Stimulated activated naive CD8-positive, alpha-beta T cell treated with anti-CD3 and anti-CD28 coated beads, Interleukin-15, Interleukin-2, amounts not matched to agents 100 ng/mL and 50 ng/mL, for 24 hours (primary cell): Measurements from ENCODE around the gene LUC7L.
"Not testable (repeated sequence)": the region's sequence is repeated elsewhere in the genome, so short reads cannot be mapped to it uniquely, and the experiment has no call there.

ENCODE experiments used
- H3K27ac Mint-ChIP-seq: one replicate; pipeline ENCODE4 v1.8.0; 2021; ENCODE audit warnings: mild to moderate bottlenecking, mixed read lengths
- H3K27me3 Mint-ChIP-seq: one replicate; pipeline ENCODE4 v1.8.0; 2021; ENCODE audit warnings: mixed read lengths
- H3K36me3 Mint-ChIP-seq: one replicate; pipeline ENCODE4 v1.8.0; 2021; ENCODE audit warnings: low read depth, mixed read lengths
- H3K4me1 Mint-ChIP-seq: one replicate; pipeline ENCODE4 v1.8.0; 2021; ENCODE audit warnings: low read depth, mixed read lengths
- H3K4me3 Mint-ChIP-seq: one replicate; pipeline ENCODE4 v1.8.0; 2021; ENCODE audit warnings: mild to moderate bottlenecking, mixed read lengths
- H3K9me3 Mint-ChIP-seq: one replicate; pipeline ENCODE4 v1.8.0; 2021; ENCODE audit warnings: mixed read lengths

The LUC7L gene

DNA sequence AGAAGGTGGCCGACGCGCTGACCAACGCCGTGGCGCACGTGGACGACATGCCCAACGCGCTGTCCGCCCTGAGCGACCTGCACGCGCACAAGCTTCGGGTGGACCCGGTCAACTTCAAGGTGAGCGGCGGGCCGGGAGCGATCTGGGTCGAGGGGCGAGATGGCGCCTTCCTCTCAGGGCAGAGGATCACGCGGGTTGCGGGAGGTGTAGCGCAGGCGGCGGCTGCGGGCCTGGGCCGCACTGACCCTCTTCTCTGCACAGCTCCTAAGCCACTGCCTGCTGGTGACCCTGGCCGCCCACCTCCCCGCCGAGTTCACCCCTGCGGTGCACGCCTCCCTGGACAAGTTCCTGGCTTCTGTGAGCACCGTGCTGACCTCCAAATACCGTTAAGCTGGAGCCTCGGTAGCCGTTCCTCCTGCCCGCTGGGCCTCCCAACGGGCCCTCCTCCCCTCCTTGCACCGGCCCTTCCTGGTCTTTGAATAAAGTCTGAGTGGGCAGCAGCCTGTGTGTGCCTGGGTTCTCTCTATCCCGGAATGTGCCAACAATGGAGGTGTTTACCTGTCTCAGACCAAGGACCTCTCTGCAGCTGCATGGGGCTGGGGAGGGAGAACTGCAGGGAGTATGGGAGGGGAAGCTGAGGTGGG is 55.9 kb downstream of the LUC7L start:
- H3K27me3 Mint-ChIP-seq, result peaks cover 61% of the 10 kb centered on the region
- H3K4me3 Mint-ChIP-seq, H3K9me3 Mint-ChIP-seq, H3K36me3 Mint-ChIP-seq, H3K27ac Mint-ChIP-seq: not testable (repeated sequence)
- peaks cover 17% of the 10 kb centered on the region for H3K4me1 Mint-ChIP-seq

DNA sequence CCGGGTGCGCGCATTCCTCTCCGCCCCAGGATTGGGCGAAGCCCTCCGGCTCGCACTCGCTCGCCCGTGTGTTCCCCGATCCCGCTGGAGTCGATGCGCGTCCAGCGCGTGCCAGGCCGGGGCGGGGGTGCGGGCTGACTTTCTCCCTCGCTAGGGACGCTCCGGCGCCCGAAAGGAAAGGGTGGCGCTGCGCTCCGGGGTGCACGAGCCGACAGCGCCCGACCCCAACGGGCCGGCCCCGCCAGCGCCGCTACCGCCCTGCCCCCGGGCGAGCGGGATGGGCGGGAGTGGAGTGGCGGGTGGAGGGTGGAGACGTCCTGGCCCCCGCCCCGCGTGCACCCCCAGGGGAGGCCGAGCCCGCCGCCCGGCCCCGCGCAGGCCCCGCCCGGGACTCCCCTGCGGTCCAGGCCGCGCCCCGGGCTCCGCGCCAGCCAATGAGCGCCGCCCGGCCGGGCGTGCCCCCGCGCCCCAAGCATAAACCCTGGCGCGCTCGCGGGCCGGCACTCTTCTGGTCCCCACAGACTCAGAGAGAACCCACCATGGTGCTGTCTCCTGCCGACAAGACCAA is 56.8 kb downstream of the LUC7L start, which contains the start of gene HBA2:
Gene HBA2 (plus strand): TSS at position 503 of the 568 bp plus-strand sequence. CDS start 37 bp downstream, at position 540.
- H3K4me1 Mint-ChIP-seq, result peaks cover 12% of the 10 kb centered on the region
- H3K27ac Mint-ChIP-seq, H3K36me3 Mint-ChIP-seq, H3K9me3 Mint-ChIP-seq, H3K4me3 Mint-ChIP-seq: not testable (repeated sequence)
- peaks cover 59% of the 10 kb centered on the region for H3K27me3 Mint-ChIP-seq

DNA sequence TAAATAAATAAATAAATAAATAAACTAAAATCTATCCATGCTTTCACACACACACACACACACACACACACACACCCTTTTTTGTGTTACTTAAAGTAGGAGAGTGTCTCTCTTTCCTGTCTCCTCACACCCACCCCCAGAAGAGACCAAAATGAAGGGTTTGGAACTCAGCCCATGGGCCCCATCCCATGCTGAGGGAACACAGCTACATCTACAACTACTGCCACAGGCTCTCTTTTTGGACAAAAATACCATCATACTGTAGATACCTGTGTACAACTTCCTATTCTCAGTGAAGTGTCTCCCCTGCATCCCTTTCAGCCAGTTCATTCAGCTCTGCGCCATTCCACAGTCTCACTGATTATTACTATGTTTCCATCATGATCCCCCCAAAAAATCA is 58.5 kb downstream of the LUC7L start:
- no peaks in the 10 kb centered on the region for H3K9me3 Mint-ChIP-seq
- H3K4me1 Mint-ChIP-seq, result peaks cover 22% of the 10 kb centered on the region
- peaks cover 68% of the 10 kb centered on the region for H3K27me3 Mint-ChIP-seq
- H3K27ac Mint-ChIP-seq, result no peak overlapping the region
- no peaks in the 10 kb centered on the region for H3K36me3 Mint-ChIP-seq
- no peak overlapping the region for H3K4me3 Mint-ChIP-seq

DNA sequence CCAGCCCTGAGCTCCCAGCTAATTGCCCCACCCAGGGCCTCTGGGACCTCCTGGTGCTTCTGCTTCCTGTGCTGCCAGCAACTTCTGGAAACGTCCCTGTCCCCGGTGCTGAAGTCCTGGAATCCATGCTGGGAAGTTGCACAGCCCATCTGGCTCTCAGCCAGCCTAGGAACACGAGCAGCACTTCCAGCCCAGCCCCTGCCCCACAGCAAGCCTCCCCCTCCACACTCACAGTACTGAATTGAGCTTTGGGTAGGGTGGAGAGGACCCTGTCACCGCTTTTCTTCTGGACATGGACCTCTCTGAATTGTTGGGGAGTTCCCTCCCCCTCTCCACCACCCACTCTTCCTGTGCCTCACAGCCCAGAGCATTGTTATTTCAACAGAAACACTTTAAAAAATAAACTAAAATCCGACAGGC is 59.2 kb downstream of the LUC7L start:
- H3K27me3 Mint-ChIP-seq, result peaks cover 68% of the 10 kb centered on the region
- not testable (repeated sequence) for H3K27ac Mint-ChIP-seq, H3K9me3 Mint-ChIP-seq, H3K4me3 Mint-ChIP-seq, H3K36me3 Mint-ChIP-seq
- peaks cover 22% of the 10 kb centered on the region for H3K4me1 Mint-ChIP-seq

DNA sequence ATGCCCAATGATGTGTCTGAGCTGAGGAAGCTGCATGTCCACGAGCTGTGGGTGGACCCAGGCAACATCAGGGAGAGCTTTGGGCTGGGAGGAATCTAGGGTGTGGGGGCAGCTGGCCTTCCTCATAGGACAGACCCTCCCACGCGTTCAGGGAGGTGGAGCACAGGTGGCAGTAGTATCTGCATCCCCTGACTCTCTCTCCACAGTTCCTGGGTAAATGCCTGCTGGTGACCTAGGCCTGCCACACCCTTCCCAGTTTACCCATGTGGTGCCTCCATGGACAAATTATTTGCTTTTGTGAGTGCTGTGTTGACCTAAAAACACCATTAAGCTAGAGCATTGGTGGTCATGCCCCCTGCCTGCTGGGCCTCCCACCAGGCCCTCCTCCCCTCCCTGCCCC is 60.2 kb downstream of the LUC7L start:
- Mint-ChIP-seq H3K9me3 (no peaks in the 10 kb centered on the region), H3K27ac (no peak overlapping the region), H3K4me3 (no peak overlapping the region), H3K4me1 (peaks cover 19% of the 10 kb centered on the region), H3K27me3 (peaks cover 59% of the 10 kb centered on the region), H3K36me3 (no peaks in the 10 kb centered on the region)

- no peak overlapping the region for H3K4me3 Mint-ChIP-seq
- H3K27me3 Mint-ChIP-seq, result peaks cover 53% of the 10 kb centered on the region
- no peak overlapping the region for H3K27ac Mint-ChIP-seq
- peaks cover 17% of the 10 kb centered on the region for H3K4me1 Mint-ChIP-seq
- no peaks in the 10 kb centered on the region for H3K36me3 Mint-ChIP-seq
- no peaks in the 10 kb centered on the region for H3K9me3 Mint-ChIP-seq
These were observed 60.8 kb downstream of the LUC7L start for GRCh38 chr16:168424-168823.

DNA sequence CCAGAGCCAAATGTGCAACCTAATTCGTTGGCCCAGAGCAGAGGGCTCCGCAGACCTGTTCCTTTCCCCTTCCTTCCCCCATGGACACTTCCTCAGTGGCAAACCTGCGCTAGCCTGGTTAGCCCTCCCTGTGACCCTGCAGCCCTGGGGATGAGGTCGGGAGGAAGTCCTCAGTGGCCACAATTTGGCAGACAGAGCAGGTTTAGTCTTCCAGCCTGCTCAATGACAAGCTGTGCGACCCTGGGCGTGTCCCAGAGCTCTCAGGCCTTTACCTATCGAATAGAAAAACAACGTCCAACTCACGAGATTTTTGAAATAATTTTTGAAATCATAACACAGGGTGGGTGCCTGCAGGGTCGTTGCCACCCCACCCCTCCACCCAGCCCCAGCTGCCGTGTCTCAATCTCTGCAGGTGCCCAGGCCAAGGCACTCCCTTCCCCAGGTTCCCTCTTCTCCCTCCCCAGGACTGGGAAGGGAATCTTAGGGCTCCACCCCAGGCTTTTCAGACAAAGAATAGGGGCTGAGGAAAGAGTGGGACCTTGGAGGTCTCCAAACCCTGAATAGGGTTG is 62.0 kb downstream of the LUC7L start:
- H3K36me3 Mint-ChIP-seq, result no peaks in the 10 kb centered on the region
- H3K27me3 Mint-ChIP-seq, result peaks cover 55% of the 10 kb centered on the region
- no peaks in the 10 kb centered on the region for H3K9me3 Mint-ChIP-seq
- no peak overlapping the region for H3K4me3 Mint-ChIP-seq
- no peak overlapping the region for H3K27ac Mint-ChIP-seq
- H3K4me1 Mint-ChIP-seq, result peaks cover 16% of the 10 kb centered on the region

DNA sequence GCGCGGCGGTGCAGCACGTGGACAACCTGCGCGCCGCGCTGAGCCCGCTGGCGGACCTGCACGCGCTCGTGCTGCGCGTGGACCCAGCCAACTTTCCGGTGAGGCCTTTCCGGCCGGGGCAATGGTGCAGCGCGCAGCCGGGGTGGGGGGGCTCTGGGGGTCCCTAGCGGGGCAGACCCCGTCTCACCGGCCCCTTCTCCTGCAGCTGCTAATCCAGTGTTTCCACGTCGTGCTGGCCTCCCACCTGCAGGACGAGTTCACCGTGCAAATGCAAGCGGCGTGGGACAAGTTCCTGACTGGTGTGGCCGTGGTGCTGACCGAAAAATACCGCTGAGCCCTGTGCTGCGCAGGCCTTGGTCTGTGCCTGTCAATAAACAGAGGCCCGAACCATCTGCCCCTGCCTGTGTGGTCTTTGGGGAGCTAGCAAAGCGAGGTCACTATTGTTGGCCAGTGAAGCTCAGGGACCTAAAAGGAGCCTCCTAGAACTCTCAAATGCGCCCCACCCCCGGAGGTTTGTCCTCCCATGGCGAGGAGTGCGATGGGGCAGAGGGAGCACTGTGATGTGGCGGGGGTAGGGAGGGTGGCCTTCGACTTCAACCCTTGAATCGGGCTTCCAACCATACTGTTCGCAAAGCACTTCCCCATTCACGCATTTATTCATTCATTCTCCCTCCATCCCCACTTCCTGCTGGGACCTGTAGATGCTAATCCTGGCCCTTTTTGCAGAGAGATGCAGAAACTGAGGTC is 62.7 kb downstream of the LUC7L start:
- no peak overlapping the region for H3K27ac Mint-ChIP-seq

GRCh38 chr16:165539-166374 is 63.5 kb downstream of the LUC7L start, which contains the start of gene HBM:
Gene HBM, plus strand, starts transcription at chr16:165978. Its CDS starts 20 bp downstream, at chr16:165998.
- Mint-ChIP-seq H3K27me3 (peaks cover 51% of the 10 kb centered on the region), H3K4me1 (peaks cover 16% of the 10 kb centered on the region), H3K27ac (no peak within 1 kb of the TSS), H3K9me3 (no peaks in the 10 kb centered on the region), H3K36me3 (no peaks in the 10 kb centered on the region), H3K4me3 (peak within 1 kb of the TSS; percentile 30)

More for the DNA sequence above, 62.7 kb downstream of the LUC7L start:
- Mint-ChIP-seq H3K9me3 (no peaks in the 10 kb centered on the region), H3K27me3 (peaks cover 50% of the 10 kb centered on the region), H3K36me3 (no peaks in the 10 kb centered on the region), H3K4me1 (peaks cover 16% of the 10 kb centered on the region), H3K4me3 (peak overlapping the region; percentile 30)

- H3K27me3 Mint-ChIP-seq, result peaks cover 45% of the 10 kb centered on the region
- H3K9me3 Mint-ChIP-seq, result no peaks in the 10 kb centered on the region
- H3K27ac Mint-ChIP-seq, result no peak overlapping the region
- no peak overlapping the region for H3K4me3 Mint-ChIP-seq
- peaks cover 16% of the 10 kb centered on the region for H3K4me1 Mint-ChIP-seq
- H3K36me3 Mint-ChIP-seq, result no peaks in the 10 kb centered on the region
These were observed 64.3 kb downstream of the LUC7L start for GRCh38 chr16:164827-165538.

GRCh38 chr16:164134-164823 is 65.0 kb downstream of the LUC7L start:
- not testable (repeated sequence) for H3K27ac Mint-ChIP-seq, H3K4me3 Mint-ChIP-seq, H3K9me3 Mint-ChIP-seq, H3K36me3 Mint-ChIP-seq
- H3K27me3 Mint-ChIP-seq, result peaks cover 44% of the 10 kb centered on the region
- peaks cover 16% of the 10 kb centered on the region for H3K4me1 Mint-ChIP-seq

DNA sequence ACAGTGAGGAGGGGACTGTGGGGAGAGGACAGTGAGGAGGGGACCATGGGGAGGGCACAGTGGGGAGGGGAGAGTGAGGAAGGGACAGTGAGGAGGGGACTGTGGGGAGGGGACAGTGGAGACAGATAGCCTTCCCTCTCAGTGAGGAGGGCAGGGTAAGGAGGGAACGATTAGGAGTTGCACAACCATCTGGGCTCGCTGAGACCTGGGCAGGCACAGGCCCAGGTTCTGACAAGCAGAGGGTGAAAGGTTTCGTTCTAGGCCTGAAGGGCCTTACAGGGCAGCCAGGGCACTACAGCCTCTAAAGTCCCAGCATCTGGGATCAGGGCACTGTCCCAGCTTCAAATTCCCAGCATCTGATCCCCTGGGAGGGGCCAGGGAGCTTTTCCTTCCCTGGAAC is 65.6 kb downstream of the LUC7L start:
- H3K9me3 Mint-ChIP-seq, H3K27ac Mint-ChIP-seq, H3K36me3 Mint-ChIP-seq, H3K4me3 Mint-ChIP-seq: not testable (repeated sequence)
- Mint-ChIP-seq H3K27me3 (peaks cover 45% of the 10 kb centered on the region), H3K4me1 (peaks cover 16% of the 10 kb centered on the region)

- H3K27ac Mint-ChIP-seq, H3K4me3 Mint-ChIP-seq, H3K36me3 Mint-ChIP-seq, H3K9me3 Mint-ChIP-seq: not testable (repeated sequence)
- H3K4me1 Mint-ChIP-seq, result peaks cover 16% of the 10 kb centered on the region
- peaks cover 43% of the 10 kb centered on the region for H3K27me3 Mint-ChIP-seq
These were observed 66.1 kb downstream of the LUC7L start for GRCh38 chr16:163139-163538.
